HG02852 (cell line): ENCODE data around the gene IQCN.

Experiments used
- ATAC-seq: cut with Tn5 transposase; IDR thresholded peaks from one replicate; pipeline ENCODE4 v1.9.1; 2021; ENCODE audit warnings: mild to moderate bottlenecking, moderate library complexity; ENCODE audit not compliant: unreplicated experiment

IQCN gene

DNA sequence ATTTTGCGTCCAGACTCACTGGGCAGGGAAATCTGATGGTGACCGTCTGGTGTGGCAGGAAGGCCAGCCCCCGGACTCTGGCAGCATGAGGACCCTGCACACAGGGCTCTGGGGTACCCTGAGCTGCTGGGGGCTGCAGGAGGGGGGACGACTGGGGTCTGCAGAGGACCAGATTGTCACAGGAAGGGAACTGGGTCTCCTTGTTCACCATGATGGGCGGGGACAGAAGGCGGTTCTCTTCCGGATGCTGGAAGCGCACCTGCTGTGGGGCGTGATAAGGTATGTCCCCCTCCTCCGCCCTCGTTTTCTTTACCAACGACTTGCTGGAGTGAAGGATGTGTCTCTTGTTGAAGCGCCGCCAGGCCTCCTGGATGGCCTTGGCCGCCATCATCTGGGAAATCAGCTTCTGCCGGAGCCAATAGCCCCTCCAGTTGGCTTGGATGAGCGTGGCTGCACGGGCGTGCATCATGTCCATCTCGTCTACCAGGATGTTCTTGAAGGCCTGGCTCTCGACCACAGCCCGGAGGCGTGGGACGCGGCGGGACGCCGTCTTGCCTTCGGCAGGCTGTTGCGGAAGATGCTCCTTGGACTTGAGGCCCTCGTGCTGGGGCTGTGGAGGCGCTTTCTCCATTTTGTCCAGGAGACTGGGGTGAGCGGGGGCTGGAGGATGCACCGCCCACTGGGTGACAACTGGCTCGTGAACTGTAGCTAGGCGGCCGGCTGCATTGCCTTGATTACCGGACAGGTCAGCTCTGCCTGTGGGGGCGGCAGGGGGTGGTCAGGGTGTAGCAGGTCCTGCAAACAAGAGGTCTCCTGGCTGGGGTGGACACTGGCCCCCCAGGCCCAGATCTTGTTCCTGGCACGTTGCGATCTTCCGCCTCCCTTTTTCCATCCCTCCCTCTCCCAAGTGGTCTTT, 7.2 kb downstream of the IQCN start:
- no peak for ATAC-seq

DNA sequence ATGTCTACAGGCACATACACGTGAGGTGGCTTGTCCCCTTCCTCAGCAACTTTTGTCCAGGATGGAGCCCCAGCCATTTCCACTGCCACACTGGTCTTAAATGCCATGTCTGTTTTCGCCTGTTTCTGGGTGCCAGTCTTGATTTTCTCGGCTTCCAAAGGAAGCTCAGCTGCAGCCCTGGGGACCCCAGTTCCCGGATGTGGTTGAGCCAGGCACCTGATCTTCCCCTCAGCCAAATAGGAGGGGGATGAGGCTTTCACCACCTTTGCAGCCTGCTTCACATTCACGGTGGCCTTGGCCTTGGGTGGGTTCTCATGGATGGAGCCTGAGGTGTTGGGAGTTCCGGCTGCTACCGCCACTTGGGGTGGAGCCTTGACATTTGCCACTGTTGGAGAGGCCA, 8.7 kb downstream of the IQCN start:
- no peak for ATAC-seq

DNA sequence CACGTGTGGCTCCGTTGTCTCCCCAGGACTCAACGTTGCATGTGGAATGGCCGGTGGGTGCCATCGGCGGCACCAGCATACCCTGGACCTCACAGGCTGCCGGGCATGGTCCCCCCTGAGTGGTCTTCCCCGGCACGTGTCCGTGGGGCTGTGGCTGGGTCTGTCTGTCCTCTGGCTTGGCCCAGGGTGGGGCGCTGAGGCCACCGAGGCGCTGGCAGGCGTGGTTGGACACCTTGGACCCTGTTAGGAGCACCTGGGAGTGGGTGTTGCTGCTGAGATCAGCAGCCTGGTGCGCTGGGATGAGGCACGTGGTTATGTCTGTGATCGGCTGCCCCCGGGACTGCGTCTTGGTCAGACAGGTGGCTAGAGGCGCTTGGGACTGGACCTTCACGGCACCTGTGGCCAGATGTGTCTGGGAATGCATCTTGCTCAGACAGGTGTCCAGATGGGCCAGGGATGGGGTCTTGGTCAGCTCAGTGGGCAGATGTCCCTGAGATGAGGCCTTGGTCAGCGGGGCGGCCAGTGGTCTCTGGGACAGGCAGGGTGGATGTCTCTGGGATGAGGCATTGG, 9.2 kb downstream of the IQCN start:
- ATAC-seq, result no peak

DNA sequence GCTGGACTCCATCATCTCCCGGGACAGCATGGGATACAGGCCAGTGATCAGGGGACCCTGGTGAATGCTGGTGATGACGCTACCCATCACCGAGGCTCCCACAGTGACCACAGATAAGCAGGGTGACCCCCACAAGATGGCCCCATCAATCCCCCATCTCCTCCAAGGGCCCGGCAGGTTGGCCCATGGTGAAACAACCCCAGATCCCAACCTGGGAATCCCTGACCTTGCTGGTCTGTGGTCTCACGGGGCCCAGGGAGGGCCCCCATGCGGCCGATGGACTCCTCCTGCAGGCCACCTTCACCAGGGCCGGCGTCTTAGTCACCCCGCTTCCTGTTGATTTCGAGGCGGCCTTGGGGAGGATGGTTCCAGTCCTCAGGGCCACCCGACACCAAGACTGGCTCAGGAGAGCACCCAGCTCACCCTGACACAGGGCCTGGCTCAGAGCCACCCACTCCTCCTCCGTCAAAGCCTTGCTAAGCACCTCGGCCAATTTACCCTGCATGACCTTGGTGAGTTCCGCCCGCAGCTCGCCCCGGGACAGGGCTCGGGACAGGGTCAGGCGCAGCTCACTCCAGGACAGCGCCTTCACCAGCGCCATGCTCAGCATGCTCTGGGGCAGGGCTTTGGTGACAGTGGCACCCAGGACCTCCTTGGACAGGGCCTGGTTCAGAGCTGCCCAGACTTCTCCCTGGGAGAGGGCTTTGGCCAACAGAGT, 10.0 kb downstream of the IQCN start:
- ATAC-seq, result no peak

DNA sequence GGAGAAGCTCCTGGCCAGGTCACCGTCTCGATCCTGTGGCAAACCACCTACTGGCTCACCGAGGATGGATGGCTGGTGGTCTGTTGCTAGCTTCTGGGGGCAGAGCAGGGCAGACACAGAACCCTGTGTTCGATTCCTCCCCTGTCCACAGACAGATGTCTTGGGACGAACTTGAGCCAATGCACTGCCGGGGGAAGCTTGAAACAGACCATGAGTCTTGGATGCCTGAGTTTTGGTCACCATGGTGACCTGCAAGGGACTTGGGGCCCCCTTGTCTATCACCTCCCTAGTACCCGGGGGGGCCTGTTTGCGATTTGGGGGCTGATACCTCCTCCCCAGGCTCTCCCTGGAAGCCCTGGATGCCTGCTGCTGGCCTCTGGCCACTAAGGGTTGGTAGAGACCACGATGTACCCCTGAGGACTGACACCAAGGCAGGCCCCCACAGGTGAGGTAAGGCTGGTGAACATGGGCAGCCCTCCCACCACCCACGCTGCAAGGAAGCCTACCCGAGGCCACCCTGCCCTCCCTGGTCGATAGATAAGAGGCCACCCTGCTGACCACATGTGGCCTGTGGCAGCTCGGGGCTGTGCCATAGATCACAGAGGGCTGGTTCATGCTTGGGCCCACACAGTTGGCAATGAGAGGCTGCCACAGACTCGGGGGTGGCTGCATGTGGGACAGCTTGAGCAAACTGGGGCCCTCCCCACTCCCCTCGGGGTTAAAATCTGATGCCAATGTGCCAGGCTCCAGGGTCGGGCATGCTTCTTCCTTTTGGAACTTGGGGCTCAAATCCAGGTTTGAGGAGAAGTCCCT, 10.7 kb downstream of the IQCN start:
- no peak for ATAC-seq

DNA sequence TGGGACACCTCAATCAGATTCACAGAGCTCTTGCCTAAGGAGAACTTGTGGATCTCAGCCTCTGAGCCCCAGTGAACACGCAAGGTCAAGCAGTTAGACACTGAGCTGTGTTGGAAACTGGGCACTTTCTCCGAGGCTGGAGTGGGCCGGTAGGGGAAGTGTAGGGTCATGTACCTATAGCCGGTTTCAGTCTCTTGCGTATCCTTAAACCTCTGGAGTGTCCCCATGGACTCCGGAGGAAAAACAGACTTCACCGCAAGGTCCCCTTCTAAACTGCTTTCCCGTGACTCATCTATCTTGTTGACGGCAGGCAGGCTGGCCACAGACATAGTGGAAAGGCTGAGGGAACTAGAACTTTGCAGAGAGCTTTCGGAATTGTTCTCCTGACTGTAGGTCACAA, 11.3 kb downstream of the IQCN start:
- no peak for ATAC-seq

DNA sequence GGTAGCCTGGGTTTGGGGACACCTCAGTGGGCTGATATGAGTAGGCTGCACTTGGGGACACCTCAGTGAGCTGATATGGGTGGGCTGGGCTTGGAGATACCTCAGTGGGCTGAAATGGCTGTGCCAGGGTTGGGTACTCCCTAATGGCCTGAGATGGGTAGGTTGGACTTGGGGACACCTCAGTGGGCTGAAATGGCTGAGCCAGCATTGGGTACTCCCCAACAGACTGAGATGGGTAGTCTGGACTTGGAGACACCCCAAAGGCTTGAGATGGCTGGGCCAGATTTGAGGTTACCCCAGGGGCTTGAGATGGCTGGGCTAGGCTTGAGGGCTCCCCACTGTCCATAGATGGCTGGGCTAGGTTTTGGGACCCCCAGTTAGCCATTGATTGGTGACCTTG, 12.1 kb downstream of the IQCN start:
- no peak for ATAC-seq

DNA sequence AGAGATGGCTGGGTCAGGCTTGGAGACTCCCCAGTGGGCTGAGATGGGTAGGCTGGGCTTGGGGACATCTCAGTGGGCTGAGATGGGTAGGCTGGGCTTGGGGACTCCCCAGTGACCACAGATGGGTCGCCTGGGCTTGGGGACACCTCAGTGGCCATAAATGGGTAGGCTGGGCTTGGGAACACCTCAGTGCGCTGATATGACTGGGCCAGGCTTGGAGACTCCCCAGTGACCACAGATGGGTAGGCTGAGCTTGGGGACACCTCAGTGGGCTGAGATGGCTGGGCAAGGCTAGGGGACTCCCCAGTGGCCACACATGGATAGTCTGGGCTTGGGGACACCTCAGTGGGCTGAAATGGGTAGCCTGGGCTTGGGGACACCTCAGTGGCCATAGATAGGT, 12.8 kb downstream of the IQCN start:
- ATAC-seq, result no peak

DNA sequence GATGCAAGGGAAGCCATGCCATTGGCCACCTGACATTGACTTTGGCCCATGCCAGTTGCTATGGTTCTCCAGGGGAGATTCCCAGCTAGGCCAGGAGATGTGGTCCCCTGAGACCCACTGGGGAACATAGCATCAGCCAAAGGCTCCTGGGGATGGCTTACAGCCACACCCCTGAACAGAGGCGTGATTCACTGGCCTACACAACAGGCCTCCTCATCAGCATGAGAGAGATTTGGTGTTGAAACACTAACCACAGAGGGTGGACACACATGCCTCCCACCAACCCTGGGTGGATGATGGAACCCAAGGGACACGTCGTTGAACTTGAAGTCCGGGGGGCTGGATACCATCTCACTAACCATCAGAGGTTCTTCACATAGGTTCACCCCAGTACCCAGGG, 14.4 kb downstream of the IQCN start:
- no peak for ATAC-seq

DNA sequence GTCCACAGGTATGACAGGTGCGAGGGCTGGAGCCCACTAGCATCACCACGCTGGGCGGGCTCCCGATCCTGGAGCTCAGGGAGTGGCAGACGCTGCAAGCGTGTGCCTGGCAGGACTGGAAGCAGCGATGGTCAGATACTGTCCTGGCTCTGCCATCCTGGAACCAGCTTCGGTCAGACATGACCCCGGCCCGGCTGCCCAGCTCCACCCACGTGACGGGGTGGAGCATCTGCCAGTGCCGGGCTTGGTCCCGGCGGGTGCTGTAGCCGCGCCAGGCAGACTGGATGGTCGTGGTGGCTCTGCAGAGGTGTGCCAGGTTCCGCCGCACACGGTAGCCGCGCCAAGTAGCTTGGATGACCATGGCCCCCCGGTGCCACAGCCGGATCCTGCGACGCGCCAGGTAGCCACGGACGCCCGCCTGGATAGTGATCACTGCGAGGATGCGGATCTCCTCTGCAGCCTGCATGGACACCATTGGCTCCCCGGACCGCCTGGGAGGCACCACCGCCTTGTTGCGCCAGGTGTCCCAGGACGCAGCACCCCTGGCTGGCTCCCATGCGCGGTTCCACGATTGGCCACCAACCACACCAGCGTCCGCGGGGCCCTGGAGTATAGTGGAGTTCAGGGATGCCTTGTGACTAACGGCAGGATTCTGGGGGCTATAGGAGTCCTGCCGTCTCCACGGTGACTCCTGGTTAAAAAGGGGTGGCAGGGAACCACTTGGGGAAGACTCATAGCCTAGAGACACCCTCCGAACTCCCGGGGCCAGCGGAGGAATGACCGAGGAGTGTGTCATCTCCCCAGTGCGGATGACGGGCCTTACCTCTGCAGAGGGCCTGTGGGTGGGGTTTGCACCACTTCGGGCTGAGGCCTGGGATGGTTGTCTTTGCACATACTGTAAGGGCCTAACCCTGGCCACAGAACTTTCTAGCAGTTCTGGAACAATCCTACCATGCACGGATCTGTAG, 16.5 kb downstream of the IQCN start:
- ATAC-seq, result no peak

DNA sequence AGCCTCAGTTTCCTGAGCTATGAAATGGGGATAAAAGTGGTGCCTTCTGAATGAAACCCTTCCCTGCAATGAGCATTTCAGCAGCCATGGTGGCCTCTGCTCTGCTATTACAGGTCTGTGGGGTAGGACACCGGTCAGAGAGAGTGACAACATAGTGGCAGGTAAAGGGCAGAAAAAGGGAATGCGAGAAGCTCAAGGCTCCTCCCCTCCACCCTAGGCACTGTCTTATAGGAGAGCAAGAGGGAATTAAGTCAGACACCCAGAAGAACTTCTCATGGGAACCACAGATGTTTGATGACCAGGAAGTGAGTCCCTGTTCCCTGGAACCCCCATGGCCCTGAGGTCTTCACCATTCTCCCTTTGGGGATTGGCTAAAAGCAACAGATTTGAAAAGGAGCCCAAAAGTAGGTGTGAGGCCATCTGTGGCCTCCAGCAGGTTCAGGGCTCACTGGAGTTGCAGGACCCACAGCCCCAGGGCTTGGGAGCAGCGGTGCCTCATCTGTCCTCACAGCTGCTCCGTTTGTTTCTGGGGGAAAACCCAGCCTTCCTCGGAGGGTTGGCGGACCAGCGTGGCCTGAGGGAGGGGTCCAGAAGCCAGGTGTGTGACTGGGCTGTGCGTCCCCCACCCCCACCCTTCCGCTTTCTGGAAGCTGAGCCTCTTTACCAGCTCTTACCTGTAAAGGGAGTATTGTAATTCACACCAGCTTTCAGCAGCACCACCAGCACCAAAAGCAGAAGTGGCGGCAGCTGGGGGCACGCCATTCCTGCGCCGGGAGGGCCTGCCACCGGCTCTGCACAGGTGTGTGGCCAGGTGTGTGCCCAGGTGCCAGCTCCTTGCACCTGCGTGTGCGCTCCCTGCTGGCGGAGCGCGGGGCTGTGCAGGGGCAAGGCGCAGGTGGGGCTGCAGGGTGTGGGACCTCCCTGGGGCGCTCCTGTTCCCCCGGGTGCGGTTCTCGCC, 19.4 kb downstream of the IQCN start:
- ATAC-seq, result no peak

DNA sequence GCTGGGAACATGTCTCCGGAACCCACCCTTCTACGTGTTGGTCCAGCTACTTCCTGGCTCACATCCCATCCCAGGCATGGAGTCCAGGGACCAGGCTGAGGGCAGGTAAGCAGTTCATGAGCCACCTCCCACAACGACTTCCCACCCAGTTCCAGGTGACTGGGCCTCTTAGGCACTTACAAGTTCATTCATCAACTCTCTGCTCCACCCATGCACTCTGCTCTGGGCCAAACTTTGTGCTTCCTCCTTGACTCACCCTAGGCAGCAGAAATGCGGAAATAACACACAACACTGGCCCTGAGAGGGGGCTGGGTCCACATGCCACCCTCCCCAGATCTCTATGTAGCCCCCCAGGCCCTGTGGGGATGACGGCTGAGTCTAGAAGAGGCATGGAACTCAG, 20.5 kb downstream of the IQCN start:
- no peak for ATAC-seq

DNA sequence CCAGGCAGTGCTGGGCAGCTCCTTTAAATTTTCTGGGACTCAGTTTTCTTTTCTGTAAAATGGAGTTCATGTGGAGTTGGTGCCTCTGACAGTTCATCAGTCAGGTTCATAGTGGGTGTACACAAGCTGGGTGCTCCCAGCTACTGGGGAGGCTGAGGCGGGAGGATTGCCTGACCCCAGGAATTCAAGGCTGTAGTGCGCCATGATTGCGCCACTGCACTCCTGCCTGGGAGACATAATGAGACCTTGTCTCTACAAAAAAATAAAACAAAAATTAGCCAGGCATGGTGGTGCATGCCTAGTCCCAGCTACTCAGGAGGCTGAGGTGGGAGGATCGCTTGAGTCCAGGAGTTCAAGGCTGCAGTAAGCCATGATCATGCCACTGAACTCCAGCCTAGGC, 21.1 kb downstream of the IQCN start:
- ATAC-seq, result no peak

DNA sequence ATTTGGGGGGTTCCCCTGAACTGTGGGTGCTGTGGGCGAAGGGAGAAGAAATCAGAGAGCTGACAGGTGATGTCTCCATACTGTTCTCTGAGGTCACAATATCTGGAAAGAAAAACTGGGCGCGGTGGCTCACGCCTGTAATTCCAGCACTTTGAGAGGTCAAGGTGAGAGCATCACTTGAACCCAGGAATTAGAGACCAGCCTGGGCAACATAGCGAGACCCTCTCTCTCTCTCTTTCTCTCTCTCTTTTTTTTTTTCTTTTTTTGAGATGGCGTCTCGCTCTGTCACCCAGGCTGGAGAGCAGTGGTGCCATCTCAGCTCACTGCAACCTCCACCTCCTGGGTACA, 21.9 kb downstream of the IQCN start:
- ATAC-seq, result no peak

DNA sequence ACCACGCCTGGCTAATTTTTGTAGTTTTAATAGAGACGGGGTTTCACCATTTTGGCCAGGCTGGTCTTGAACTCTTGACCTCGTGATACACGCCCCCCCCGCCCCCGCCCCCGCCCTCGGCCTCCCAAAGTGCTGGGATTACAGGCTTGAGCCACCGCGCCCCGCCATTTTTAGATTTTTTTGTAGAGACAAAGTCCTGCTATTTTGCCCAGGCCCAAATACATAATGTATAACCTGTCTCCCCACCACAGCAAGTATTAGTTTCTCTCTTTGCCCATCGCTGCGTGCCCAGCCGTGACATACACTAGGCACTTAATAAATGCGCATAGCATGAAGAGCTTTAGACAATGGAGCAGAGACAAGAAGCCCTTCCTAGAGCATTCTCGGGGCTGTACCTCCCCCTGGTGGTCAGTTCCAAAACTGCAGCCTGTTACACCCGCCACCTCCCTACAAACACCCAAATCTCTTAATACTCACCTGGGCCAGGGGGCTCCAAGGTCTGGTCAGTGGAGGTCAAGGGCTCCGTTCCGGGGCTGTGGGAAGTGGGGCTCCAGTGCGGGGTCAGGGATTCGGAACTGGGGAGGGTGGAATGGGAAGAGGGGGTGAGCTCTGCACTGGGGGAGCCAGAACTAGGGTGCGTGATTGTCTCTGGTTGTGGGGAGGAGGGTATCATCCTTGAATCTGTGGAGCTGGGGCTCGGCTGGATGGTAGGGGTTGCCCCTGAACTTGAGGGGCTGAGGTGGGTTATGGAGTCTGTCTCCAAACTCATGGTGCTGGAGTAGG, 22.5 kb downstream of the IQCN start:
- ATAC-seq, result no peak

DNA sequence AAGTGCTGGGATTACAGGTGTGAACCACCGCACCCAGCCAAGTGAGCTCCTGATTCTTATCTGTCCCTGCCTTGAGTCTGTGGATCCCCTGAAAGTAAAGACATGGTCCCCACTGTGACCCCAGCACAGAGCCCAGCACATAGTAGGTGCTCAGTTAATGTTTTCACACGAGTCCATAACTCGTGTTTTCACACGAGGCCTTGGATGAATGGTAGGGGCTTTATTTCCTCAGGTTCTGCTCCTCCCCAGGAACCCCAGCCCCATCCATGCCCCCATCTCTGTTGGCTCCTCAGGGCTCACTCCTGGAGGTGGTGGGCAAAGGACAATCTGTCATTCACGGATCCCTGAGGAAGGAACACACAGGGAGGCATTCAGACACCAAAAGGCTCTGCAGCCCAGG, 24.4 kb downstream of the IQCN start:
- ATAC-seq, result no peak

DNA sequence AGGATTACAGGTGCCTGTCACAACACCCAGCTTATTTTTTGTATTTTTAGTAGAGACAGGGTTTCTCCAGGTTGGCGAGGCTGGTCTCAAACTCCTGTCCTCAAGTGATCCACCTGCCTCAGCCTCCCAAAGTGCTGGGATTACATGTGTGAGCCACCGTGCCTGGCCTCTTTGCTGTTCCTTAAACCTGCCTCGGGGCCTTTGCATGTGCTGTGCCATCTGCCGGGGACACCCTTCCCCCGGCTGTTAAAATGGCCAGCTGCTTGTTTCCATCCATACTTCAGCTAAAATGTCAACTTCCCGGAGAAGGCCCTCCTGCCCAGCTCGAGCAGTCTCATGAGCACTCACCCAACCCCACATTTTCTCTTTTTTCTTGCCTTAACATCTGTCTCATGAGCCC, 29.0 kb downstream of the IQCN start:
- ATAC-seq, result no peak

DNA sequence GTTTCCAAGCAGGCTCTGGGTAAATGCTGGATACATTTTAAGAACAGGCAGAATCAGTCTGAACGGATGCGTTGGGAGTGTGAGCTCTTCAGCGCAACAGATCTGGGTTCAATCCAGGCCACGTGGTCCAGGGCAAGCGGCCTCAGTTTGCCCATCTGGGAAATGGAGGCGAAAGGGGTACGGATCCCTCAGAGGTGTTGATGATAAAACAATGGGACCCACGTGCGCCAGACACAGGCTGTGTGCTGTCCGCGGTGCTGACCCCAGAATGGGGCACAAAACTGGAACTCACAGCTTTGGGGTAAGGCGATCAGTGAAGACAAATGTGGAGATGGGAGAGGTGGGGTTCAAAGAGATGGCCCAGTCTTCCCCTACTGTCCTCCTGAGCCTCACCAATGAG, 34.9 kb downstream of the IQCN start:
- ATAC-seq, result no peak
